ENCODE results near the gene GPAT2. TPM values are rescaled to one million over a fixed set of nuclear protein-coding genes. Genes with fewer than 3 reads are reported as not detected.
"Not testable (repeated sequence)": the region's sequence is repeated elsewhere in the genome, so short reads cannot be mapped to it uniquely, and the experiment has no call there.

The GPAT2 gene
- total RNA-seq, 1 experiment from 2014 or later, result not detected

- H3K27ac ChIP-seq (ENCODE audit: low read depth, low read length, poor library complexity, severe bottlenecking), result no peak overlapping the region
- ChIA-PET POLR2A (ENCODE audit: low non-redundant PET) (no interaction called here), CTCF (no interaction called here)
- H3K27me3 ChIP-seq (replicated peaks; ENCODE audit: insufficient read depth, low read depth, low read length, poor library complexity), result peaks cover 4% of the 10 kb centered on the region
- H3K36me3 ChIP-seq (ENCODE audit: insufficient read depth, low read length, poor library complexity, severe bottlenecking), result no peaks in the 10 kb centered on the region
- no peak overlapping the region for H3K4me3 ChIP-seq (ENCODE audit: low read depth, low read length, poor library complexity, severe bottlenecking)
- intact Hi-C loops (cut with micrococcal nuclease; ENCODE audit: unreplicated experiment), result no loop called here
- no TSS peak for BruUV-seq (replicated peaks)
- no peaks in the 10 kb centered on the region for H3K4me1 ChIP-seq (ENCODE audit: insufficient read depth, low read length, poor library complexity, severe bottlenecking)
- TF ChIP-seq, protein P1, sequence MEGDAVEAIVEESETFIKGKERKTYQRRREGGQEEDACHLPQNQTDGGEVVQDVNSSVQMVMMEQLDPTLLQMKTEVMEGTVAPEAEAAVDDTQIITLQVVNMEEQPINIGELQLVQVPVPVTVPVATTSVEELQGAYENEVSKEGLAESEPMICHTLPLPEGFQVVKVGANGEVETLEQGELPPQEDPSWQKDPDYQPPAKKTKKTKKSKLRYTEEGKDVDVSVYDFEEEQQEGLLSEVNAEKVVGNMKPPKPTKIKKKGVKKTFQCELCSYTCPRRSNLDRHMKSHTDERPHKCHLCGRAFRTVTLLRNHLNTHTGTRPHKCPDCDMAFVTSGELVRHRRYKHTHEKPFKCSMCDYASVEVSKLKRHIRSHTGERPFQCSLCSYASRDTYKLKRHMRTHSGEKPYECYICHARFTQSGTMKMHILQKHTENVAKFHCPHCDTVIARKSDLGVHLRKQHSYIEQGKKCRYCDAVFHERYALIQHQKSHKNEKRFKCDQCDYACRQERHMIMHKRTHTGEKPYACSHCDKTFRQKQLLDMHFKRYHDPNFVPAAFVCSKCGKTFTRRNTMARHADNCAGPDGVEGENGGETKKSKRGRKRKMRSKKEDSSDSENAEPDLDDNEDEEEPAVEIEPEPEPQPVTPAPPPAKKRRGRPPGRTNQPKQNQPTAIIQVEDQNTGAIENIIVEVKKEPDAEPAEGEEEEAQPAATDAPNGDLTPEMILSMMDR (conservative IDR thresholded peaks at IDR 0.05; ENCODE audit: low read depth, low read length), result no peak
- no peak for TF ChIP-seq EZH2 (IDR thresholded peaks at IDR 0.05; ENCODE audit: borderline replicate concordance, low read depth, low read length, poor library complexity, severe bottlenecking)
- peaks cover 7% of the 10 kb centered on the region for H3K9me3 ChIP-seq (ENCODE audit: low read depth, low read length, poor library complexity, severe bottlenecking)
- no peak for DNase-seq (ENCODE audit: low spot score)
Measured at GRCh38 chr2:96074156-96074555, 39.4 kb upstream of the GPAT2 start.

DNA sequence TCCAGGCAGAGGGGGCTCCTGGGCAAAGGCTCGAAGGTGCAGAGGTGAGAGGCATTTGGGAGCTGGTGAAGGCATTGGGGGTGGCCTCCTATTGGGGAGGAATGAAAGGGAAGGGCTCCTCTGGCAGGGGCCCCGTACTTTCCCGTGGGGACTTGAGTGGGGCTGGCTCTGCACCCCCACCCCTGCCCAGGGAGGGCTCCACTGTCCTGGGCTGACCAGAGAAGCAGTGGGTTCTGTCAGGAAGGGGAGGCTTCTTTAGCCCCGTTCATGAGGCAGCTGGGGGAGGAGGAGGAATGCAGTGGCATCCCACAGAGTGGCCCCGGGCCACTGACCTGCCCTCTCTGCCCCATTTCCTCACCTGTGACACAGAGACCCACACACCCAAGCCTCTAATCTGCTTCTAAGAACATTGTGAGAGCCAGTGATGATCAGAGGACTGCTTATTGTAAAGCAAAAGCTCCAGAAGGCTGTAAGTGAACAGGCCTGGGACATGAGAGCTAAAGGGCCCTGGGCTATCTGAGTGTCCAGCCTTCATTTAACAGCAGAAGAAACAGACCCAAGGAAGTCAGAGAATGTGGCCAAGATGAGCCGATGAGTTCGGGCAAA lies 38.6 kb upstream of the GPAT2 start:
- Histone ChIP-seq H3K36me3 (ENCODE audit: insufficient read depth, low read length, poor library complexity, severe bottlenecking) (no peaks in the 10 kb centered on the region), H3K27me3 (replicated peaks; ENCODE audit: insufficient read depth, low read depth, low read length, poor library complexity) (no peaks in the 10 kb centered on the region), H3K4me1 (ENCODE audit: insufficient read depth, low read length, poor library complexity, severe bottlenecking) (no peaks in the 10 kb centered on the region), H3K27ac (ENCODE audit: low read depth, low read length, poor library complexity, severe bottlenecking) (no peak overlapping the region), H3K9me3 (ENCODE audit: low read depth, low read length, poor library complexity, severe bottlenecking) (peaks cover 7% of the 10 kb centered on the region), H3K4me3 (ENCODE audit: low read depth, low read length, poor library complexity, severe bottlenecking) (no peak overlapping the region)
- BruUV-seq (replicated peaks), result no TSS peak
- intact Hi-C loops (cut with micrococcal nuclease; ENCODE audit: unreplicated experiment), result no loop called here
- no peak for TF ChIP-seq EZH2 (IDR thresholded peaks at IDR 0.05; ENCODE audit: borderline replicate concordance, low read depth, low read length, poor library complexity, severe bottlenecking)
- TF ChIP-seq, protein P1 (conservative IDR thresholded peaks at IDR 0.05; ENCODE audit: low read depth, low read length), result no peak
- ChIA-PET CTCF (no interaction called here), POLR2A (ENCODE audit: low non-redundant PET) (no interaction called here)
- no peak for DNase-seq (ENCODE audit: low spot score)

- intact Hi-C loops (cut with micrococcal nuclease; ENCODE audit: unreplicated experiment), result no loop called here
- H3K36me3 ChIP-seq (ENCODE audit: insufficient read depth, low read length, poor library complexity, severe bottlenecking), result no peaks in the 10 kb centered on the region
- BruUV-seq (replicated peaks), result no TSS peak
Measured at GRCh38 chr2:96072746-96073145, 38.0 kb upstream of the GPAT2 start.

GRCh38 chr2:96071977-96072491 lies 37.3 kb upstream of the GPAT2 start:
- DNase-seq (ENCODE audit: low spot score); H3K36me3 ChIP-seq (ENCODE audit: insufficient read depth, low read length, poor library complexity, severe bottlenecking); H3K4me3 ChIP-seq (ENCODE audit: low read depth, low read length, poor library complexity, severe bottlenecking); H3K4me1 ChIP-seq (ENCODE audit: insufficient read depth, low read length, poor library complexity, severe bottlenecking); H3K27me3 ChIP-seq (replicated peaks; ENCODE audit: insufficient read depth, low read depth, low read length, poor library complexity); H3K27ac ChIP-seq (ENCODE audit: low read depth, low read length, poor library complexity, severe bottlenecking); POLR2A ChIA-PET (ENCODE audit: low non-redundant PET); CTCF ChIA-PET; H3K9me3 ChIP-seq (ENCODE audit: low read depth, low read length, poor library complexity, severe bottlenecking); intact Hi-C loops (cut with micrococcal nuclease; ENCODE audit: unreplicated experiment); BruUV-seq (replicated peaks): not testable (repeated sequence)

More at GRCh38 chr2:96072746-96073145, 38.0 kb upstream of the GPAT2 start:
- Histone ChIP-seq H3K9me3 (ENCODE audit: low read depth, low read length, poor library complexity, severe bottlenecking) (peaks cover 7% of the 10 kb centered on the region), H3K4me3 (ENCODE audit: low read depth, low read length, poor library complexity, severe bottlenecking) (no peak overlapping the region), H3K27ac (ENCODE audit: low read depth, low read length, poor library complexity, severe bottlenecking) (no peak overlapping the region), H3K4me1 (ENCODE audit: insufficient read depth, low read length, poor library complexity, severe bottlenecking) (no peaks in the 10 kb centered on the region), H3K27me3 (replicated peaks; ENCODE audit: insufficient read depth, low read depth, low read length, poor library complexity) (no peaks in the 10 kb centered on the region)
- POLR2A ChIA-PET (ENCODE audit: low non-redundant PET), result no interaction called here
- TF ChIP-seq, protein P1 (conservative IDR thresholded peaks at IDR 0.05; ENCODE audit: low read depth, low read length), result no peak
- TF ChIP-seq EZH2 (IDR thresholded peaks at IDR 0.05; ENCODE audit: borderline replicate concordance, low read depth, low read length, poor library complexity, severe bottlenecking), result no peak
- no peak for DNase-seq (ENCODE audit: low spot score)
- CTCF ChIA-PET, result no interaction called here

DNA sequence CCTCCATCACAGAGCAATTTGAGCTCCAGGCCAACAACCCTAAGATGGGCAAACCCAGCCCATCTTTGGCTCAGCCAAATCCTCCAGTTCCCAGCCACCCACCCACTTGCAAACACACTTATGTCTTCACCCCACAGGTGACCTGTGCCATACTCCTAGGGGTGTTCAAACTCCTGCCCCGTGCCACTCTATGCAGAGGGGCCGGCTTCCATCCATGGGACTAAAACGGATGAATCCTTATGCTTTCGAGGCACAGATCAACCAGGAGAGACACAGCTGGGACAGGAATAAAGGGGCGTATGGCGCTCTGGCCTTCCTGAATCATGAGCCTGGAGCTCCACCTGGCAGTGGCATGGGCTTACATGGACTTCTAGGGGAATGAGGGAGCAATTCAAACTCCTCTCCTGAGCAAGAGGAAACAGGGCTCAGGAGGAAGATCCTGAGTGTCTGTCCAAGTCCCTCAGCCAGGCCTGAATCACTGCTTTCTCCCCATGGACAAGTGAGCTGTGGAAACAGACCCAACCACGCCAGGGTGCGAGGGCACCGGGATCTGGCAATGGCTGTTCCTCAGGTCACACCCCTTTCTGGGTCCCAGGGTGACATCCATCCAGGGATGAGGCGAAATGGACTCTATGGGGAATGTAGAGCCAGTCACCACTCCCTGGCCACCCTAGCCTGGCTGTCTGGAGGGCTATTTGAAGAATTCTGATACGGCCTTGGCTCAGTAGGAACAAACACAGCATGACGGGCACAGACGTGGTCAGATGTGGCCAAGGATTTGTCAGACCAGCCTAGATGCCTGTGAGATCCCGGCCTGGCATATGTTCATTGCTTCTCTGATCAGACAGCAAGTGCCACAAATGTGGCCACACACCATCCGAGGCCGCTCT lies 36.6 kb upstream of the GPAT2 start:
- H3K4me3 ChIP-seq (ENCODE audit: low read depth, low read length, poor library complexity, severe bottlenecking); intact Hi-C loops (cut with micrococcal nuclease; ENCODE audit: unreplicated experiment); DNase-seq (ENCODE audit: low spot score); H3K27me3 ChIP-seq (replicated peaks; ENCODE audit: insufficient read depth, low read depth, low read length, poor library complexity); H3K27ac ChIP-seq (ENCODE audit: low read depth, low read length, poor library complexity, severe bottlenecking); POLR2A ChIA-PET (ENCODE audit: low non-redundant PET); H3K9me3 ChIP-seq (ENCODE audit: low read depth, low read length, poor library complexity, severe bottlenecking); BruUV-seq (replicated peaks); H3K4me1 ChIP-seq (ENCODE audit: insufficient read depth, low read length, poor library complexity, severe bottlenecking); H3K36me3 ChIP-seq (ENCODE audit: insufficient read depth, low read length, poor library complexity, severe bottlenecking); CTCF ChIA-PET: not testable (repeated sequence)
